Upper lobe of right lung (tissue), 1 donor: ENCODE results near the gene CRNN. TPM values are rescaled to one million over a fixed set of nuclear protein-coding genes. Genes with fewer than 3 reads are reported as not detected.

Source experiments
- ATAC-seq: fragments of 200-7000 bp; cut with Tn5 transposase; one replicate; pipeline ENCODE4 v1.9.1; 2020; ENCODE audit warnings: mild to moderate bottlenecking, moderate library complexity
- DNase-seq: peaks from one replicate; pipeline ENCODE4 v3.0.0-alpha.2; 2020
- H3K27ac ChIP-seq: fragments of 200-600 bp; one replicate; pipeline ENCODE4 v1.8.0; 2022
- H3K27me3 ChIP-seq: fragments of 200-600 bp; one replicate; pipeline ENCODE4 v1.8.0; 2022; ENCODE audit warnings: mild to moderate bottlenecking
- H3K36me3 ChIP-seq: fragments of 200-600 bp; one replicate; pipeline ENCODE4 v1.8.0; 2022
- H3K4me1 ChIP-seq: fragments of 200-600 bp; one replicate; pipeline ENCODE4 v1.8.0; 2022
- H3K4me3 ChIP-seq: fragments of 200-600 bp; one replicate; pipeline ENCODE4 v1.8.0; 2022; ENCODE audit warnings: mild to moderate bottlenecking
- H3K9me3 ChIP-seq: fragments of 200-600 bp; one replicate; pipeline ENCODE4 v1.8.0; 2022
- intact Hi-C: fragments of 100-400 bp; cut with DNase I; formaldehyde crosslinking; loops from one replicate; pipeline ENCODE4 v1.11.0; 2022
- total RNA-seq: library from RNA; stranded (reverse); fragmentation: NEBNext Ultra II Directional; extraction: Animal tissue kit (Norgen Biotek cat#: 25700); gene quantifications from one replicate; pipeline ENCODE4 v1.2.1, GENCODE V29; 2021
- TF ChIP-seq, protein P1 (sequence below): fragments of 200-600 bp; IDR thresholded peaks from one replicate; pipeline ENCODE4 v1.8.0; 2022; ENCODE audit warnings: antibody characterized with exemption
- donor health status: DM: no; HTN: yes; CAD: no; lungs with severe emphysema.

The CRNN gene
- total RNA-seq, 1 donor from 2014 or later: not detected

GRCh38 chr1:152448496-152448895, 34.4 kb upstream of the CRNN start:
- no peaks in the 10 kb centered on the region for H3K36me3 ChIP-seq
- no peaks in the 10 kb centered on the region for H3K9me3 ChIP-seq
- H3K4me1 ChIP-seq: no peaks in the 10 kb centered on the region
- H3K27me3 ChIP-seq: no peaks in the 10 kb centered on the region
- no peak overlapping the region for H3K27ac ChIP-seq
- no peak overlapping the region for H3K4me3 ChIP-seq
- intact Hi-C loops: no loop called here
- TF ChIP-seq, protein P1, sequence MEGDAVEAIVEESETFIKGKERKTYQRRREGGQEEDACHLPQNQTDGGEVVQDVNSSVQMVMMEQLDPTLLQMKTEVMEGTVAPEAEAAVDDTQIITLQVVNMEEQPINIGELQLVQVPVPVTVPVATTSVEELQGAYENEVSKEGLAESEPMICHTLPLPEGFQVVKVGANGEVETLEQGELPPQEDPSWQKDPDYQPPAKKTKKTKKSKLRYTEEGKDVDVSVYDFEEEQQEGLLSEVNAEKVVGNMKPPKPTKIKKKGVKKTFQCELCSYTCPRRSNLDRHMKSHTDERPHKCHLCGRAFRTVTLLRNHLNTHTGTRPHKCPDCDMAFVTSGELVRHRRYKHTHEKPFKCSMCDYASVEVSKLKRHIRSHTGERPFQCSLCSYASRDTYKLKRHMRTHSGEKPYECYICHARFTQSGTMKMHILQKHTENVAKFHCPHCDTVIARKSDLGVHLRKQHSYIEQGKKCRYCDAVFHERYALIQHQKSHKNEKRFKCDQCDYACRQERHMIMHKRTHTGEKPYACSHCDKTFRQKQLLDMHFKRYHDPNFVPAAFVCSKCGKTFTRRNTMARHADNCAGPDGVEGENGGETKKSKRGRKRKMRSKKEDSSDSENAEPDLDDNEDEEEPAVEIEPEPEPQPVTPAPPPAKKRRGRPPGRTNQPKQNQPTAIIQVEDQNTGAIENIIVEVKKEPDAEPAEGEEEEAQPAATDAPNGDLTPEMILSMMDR: no peak
- DNase-seq (no peak), ATAC-seq (peak; percentile 15)

DNA sequence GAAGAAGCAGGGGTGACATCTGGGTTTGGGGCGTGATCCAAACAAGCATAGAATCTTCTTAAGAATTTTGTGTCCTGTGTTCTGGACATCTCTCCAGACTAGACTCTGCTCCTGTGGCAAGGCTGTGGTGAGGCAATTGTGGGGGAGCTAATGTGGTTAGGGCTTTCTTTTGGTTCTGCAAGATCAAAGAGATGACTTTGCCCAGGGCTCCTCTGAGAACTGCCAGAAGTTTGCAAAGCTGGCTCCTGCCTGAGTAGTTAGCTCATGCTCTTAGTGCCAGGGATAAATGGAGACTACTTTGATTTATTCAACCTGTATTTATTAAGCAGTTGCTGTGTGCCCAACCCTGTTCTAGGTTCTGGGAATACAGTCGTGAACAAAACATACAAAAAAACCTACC, 34.0 kb upstream of the CRNN start:
- H3K27me3 ChIP-seq: no peaks in the 10 kb centered on the region
- no peak overlapping the region for H3K27ac ChIP-seq
- no peak for ATAC-seq
- TF ChIP-seq, protein P1: no peak
- H3K36me3 ChIP-seq: no peaks in the 10 kb centered on the region
- no peak for DNase-seq
- no peaks in the 10 kb centered on the region for H3K4me1 ChIP-seq
- H3K9me3 ChIP-seq: no peaks in the 10 kb centered on the region
- H3K4me3 ChIP-seq: no peak overlapping the region
- intact Hi-C loops: no loop called here

- H3K27me3 ChIP-seq: no peaks in the 10 kb centered on the region
- H3K9me3 ChIP-seq: no peaks in the 10 kb centered on the region
- TF ChIP-seq, protein P1: no peak
Observed at GRCh38 chr1:152447484-152447883, 33.4 kb upstream of the CRNN start.

DNA sequence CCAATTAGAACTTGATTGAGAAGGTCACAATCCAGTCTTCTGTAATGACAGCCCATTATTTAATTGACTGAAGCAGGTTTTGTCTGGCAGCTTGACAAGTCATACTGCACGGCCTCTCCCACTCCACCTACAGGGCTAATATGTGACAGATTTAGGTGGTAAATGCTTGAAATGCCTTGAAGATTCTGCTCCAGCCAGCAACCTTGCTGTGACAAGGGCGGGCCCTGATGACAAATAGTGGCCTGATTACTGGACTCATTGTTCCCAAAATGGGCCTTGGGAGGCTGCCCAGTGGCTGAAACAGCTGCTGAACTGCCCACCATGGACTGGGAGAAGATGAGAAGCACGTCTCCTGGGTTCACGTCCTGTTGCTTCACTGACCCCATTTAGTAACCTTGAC, 30.0 kb upstream of the CRNN start:
- Histone ChIP-seq H3K4me3 (no peak overlapping the region), H3K27me3 (no peaks in the 10 kb centered on the region), H3K4me1 (no peaks in the 10 kb centered on the region), H3K27ac (no peak overlapping the region), H3K36me3 (no peaks in the 10 kb centered on the region), H3K9me3 (no peaks in the 10 kb centered on the region)
- TF ChIP-seq, protein P1: no peak
- DNase-seq (no peak), ATAC-seq (no peak)
- intact Hi-C loops: no loop called here

More at GRCh38 chr1:152447484-152447883, 33.4 kb upstream of the CRNN start:
- DNase-seq: no peak
- ATAC-seq: no peak
- Histone ChIP-seq H3K27ac (no peak overlapping the region), H3K4me3 (no peak overlapping the region), H3K4me1 (no peaks in the 10 kb centered on the region), H3K36me3 (no peaks in the 10 kb centered on the region)
- intact Hi-C loops: no loop called here

- H3K27ac ChIP-seq: no peak overlapping the region
- intact Hi-C loops: no loop called here
- H3K27me3 ChIP-seq: peaks cover 3% of the 10 kb centered on the region
- H3K4me3 ChIP-seq: no peak overlapping the region
- DNase-seq (no peak), ATAC-seq (peak; percentile 20)
- no peaks in the 10 kb centered on the region for H3K4me1 ChIP-seq
- TF ChIP-seq, protein P1: no peak
- H3K9me3 ChIP-seq: no peaks in the 10 kb centered on the region
- H3K36me3 ChIP-seq: no peaks in the 10 kb centered on the region
Observed at GRCh38 chr1:152442765-152443164, 28.7 kb upstream of the CRNN start.

GRCh38 chr1:152442301-152442700, 28.2 kb upstream of the CRNN start:
- no peak overlapping the region for H3K27ac ChIP-seq
- H3K9me3 ChIP-seq: no peaks in the 10 kb centered on the region
- ATAC-seq: no peak
- no peak for DNase-seq
- TF ChIP-seq, protein P1: no peak
- H3K27me3 ChIP-seq: peaks cover 8% of the 10 kb centered on the region
- no peaks in the 10 kb centered on the region for H3K36me3 ChIP-seq
- H3K4me1 ChIP-seq: no peaks in the 10 kb centered on the region
- no peak overlapping the region for H3K4me3 ChIP-seq
- intact Hi-C loops: no loop called here
